Cardiac fibroblast (primary cell): ENCODE data around the gene IL17REL.

Experiments used
- DNase-seq, 2 donors: peaks; one replicate each; pipeline versions ENCODE4 v3.0.0 to v3.0.0-alpha.2; 2010; ENCODE audit warnings: low read depth in 2 of 2
- H3K4me3 ChIP-seq, 2 donors: replicated peaks in 1 of 2; 1 replicate in 1 of 2; 2 replicates in 1 of 2; pipeline ENCODE4 v1.5.1; 2011; ENCODE audit warnings: low read depth in 2 of 2, low read length in 2 of 2, mild to moderate bottlenecking in 2 of 2, moderate library complexity in 1 of 2
- CTCF ChIP-seq: IDR thresholded peaks from one replicate; pipeline ENCODE4 v1.5.1; 2011; ENCODE audit warnings: low read depth, mild to moderate bottlenecking, low read length, inconsistent platforms

Gene IL17REL

GRCh38 chr22:50058906-50059880 is 46.6 kb upstream of the IL17REL start:
- DNase-seq, result peak; percentile 40 to 58
- peak; percentile 4 for TF ChIP-seq CTCF
- H3K4me3 ChIP-seq, result no peak overlapping the region

GRCh38 chr22:50058061-50058905 is 45.7 kb upstream of the IL17REL start, which contains the start of gene TTLL8:
Gene TTLL8 (minus strand): TSS chr22:50058298.
- TF ChIP-seq CTCF, result no peak
- H3K4me3 ChIP-seq, result no peak within 1 kb of the TSS
- DNase-seq, result no peak

- DNase-seq, result no peak
- H3K4me3 ChIP-seq, result no peak overlapping the region
- no peak for TF ChIP-seq CTCF
Observed at GRCh38 chr22:50057278-50058060, 44.9 kb upstream of the IL17REL start.

GRCh38 chr22:50056214-50056972 is 43.8 kb upstream of the IL17REL start:
- no peak for DNase-seq
- no peak overlapping the region for H3K4me3 ChIP-seq
- no peak for TF ChIP-seq CTCF

GRCh38 chr22:50053861-50054260 is 41.3 kb upstream of the IL17REL start:
- TF ChIP-seq CTCF, result no peak
- no peak for DNase-seq
- no peak overlapping the region for H3K4me3 ChIP-seq
